GM06990 (cell line): ENCODE measurements around the gene BACH2.

Experiments used
- DNase-seq: peaks from one replicate; pipeline ENCODE4 v3.0.0-alpha.2; 2011; ENCODE audit not compliant: insufficient read length; ENCODE audit errors: extremely low read depth
- H3K27me3 ChIP-seq: replicated peaks from 2 replicates; pipeline ENCODE4 v1.6.0; 2011; ENCODE audit warnings: low read length; ENCODE audit not compliant: control insufficient read depth, insufficient read depth
- H3K36me3 ChIP-seq: 2 replicates; pipeline ENCODE4 v1.5.1; 2011; ENCODE audit warnings: low read length; ENCODE audit not compliant: control insufficient read depth, insufficient read depth
- H3K4me3 ChIP-seq: replicated peaks from 2 replicates; pipeline ENCODE4 v1.5.1; 2011; ENCODE audit warnings: low read depth, mild to moderate bottlenecking, control low read depth, low read length
- TF ChIP-seq, protein P1 (sequence below): IDR thresholded peaks from 2 replicates; pipeline ENCODE4 v1.5.1; 2011; ENCODE audit warnings: low read length, control low read depth, mild to moderate bottlenecking, inconsistent platforms; ENCODE audit not compliant: insufficient read depth, poor library complexity, severe bottlenecking

The BACH2 gene

DNA sequence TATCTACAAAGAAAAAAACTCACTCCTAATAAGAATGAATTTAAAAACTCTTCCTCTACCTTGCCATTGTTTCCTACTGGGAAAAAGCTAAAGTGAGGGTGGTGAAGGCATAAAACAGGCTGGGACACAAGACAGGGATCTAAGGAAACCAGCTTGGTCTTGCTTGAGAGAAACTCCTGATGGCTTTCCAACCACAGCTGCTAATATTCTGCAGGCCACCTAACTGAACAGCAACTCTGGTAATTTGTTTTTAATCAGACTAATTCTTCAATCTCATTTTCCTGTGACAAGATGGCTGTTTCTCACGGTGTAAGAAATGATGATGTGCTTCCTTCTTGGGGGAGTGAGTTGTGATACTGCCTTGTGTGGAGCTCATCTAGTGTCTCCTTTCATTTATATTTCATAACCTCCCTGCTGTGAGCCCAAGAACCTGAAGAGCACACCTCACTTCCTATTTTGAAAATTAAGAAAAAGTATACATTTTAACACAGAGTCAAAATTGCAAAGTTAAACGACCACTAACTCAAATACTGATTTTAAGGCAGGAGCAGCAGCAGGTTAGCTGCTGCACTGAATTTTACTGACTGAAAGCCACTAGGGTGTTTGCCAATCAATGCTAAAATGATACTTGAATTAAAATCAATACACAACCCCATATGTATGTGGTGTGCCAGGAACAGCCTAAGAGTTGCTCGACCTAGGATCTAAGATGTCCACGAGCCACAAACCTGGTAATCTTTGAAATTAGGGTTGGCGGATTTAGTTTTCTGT, 58.0 kb downstream of the BACH2 start:
- DNase-seq, result no peak
- no peaks in the 10 kb centered on the region; the same call in 1 of the 2 replicates for H3K27me3 ChIP-seq
- TF ChIP-seq, protein P1, sequence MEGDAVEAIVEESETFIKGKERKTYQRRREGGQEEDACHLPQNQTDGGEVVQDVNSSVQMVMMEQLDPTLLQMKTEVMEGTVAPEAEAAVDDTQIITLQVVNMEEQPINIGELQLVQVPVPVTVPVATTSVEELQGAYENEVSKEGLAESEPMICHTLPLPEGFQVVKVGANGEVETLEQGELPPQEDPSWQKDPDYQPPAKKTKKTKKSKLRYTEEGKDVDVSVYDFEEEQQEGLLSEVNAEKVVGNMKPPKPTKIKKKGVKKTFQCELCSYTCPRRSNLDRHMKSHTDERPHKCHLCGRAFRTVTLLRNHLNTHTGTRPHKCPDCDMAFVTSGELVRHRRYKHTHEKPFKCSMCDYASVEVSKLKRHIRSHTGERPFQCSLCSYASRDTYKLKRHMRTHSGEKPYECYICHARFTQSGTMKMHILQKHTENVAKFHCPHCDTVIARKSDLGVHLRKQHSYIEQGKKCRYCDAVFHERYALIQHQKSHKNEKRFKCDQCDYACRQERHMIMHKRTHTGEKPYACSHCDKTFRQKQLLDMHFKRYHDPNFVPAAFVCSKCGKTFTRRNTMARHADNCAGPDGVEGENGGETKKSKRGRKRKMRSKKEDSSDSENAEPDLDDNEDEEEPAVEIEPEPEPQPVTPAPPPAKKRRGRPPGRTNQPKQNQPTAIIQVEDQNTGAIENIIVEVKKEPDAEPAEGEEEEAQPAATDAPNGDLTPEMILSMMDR, result no peak
- H3K4me3 ChIP-seq, result no peak overlapping the region
- no peaks in the 10 kb centered on the region for H3K36me3 ChIP-seq

GRCh38 chr6:90237350-90237990, 59.2 kb downstream of the BACH2 start:
- DNase-seq, result no peak
- Histone ChIP-seq H3K27me3 (no peaks in the 10 kb centered on the region; the same call in 1 of the 2 replicates), H3K36me3 (no peaks in the 10 kb centered on the region), H3K4me3 (no peak overlapping the region)
- TF ChIP-seq, protein P1, result no peak

DNA sequence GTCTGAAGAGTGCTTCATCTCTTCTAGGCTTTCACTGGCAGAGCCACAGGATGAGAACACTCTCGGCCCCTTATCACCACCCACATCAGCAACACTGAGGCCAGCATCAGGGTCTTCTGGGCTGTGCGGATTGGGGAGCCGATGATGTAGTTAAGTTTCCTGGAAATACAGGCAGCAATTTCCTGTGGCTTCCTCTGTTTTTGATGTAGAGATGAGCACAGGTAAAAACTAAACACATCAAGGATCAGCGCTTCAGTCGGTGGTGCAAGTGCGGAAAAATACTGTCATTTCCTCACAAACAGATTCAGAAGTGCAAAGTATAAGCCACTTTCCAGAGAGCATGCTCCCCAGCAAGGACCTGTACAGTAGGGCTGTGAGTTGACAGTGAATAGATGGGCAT, 62.6 kb downstream of the BACH2 start:
- no peaks in the 10 kb centered on the region for H3K36me3 ChIP-seq

GRCh38 chr6:90233213-90233612, 63.4 kb downstream of the BACH2 start:
- no peak overlapping the region for H3K4me3 ChIP-seq
- no peaks in the 10 kb centered on the region for H3K36me3 ChIP-seq
- H3K27me3 ChIP-seq, result no peaks in the 10 kb centered on the region; the same call in 1 of the 2 replicates
- DNase-seq, result no peak
- TF ChIP-seq, protein P1, result no peak

More for the DNA sequence above, 62.6 kb downstream of the BACH2 start:
- no peak for DNase-seq
- no peaks in the 10 kb centered on the region; the same call in 1 of the 2 replicates for H3K27me3 ChIP-seq
- H3K4me3 ChIP-seq, result no peak overlapping the region
- TF ChIP-seq, protein P1, result no peak

- Histone ChIP-seq H3K36me3 (no peaks in the 10 kb centered on the region), H3K4me3 (no peak overlapping the region), H3K27me3 (no peaks in the 10 kb centered on the region; the same call in 1 of the 2 replicates)
- TF ChIP-seq, protein P1, result no peak
- DNase-seq, result no peak
These were observed 64.8 kb downstream of the BACH2 start for GRCh38 chr6:90231798-90232197.
